HG03135 (cell line): Measurements from ENCODE around the gene SLC28A1.
"Not testable (repeated sequence)": the region's sequence is repeated elsewhere in the genome, so short reads cannot be mapped to it uniquely, and the experiment has no call there.

Experiments used
- ATAC-seq: cut with Tn5 transposase; IDR thresholded peaks from one replicate; pipeline ENCODE4 v1.9.1; 2021; ENCODE audit warnings: mild to moderate bottlenecking, moderate library complexity; ENCODE audit not compliant: unreplicated experiment

Gene SLC28A1

GRCh38 chr15:84883916-84884781, at the start of gene SLC28A1:
SLC28A1 (plus strand) TSS chr15:84884662; CDS start chr15:84887761, 3,099 bp downstream.
- no peak for ATAC-seq

GRCh38 chr15:84834969-84835368, 49.5 kb upstream of the SLC28A1 start:
- ATAC-seq = no peak

- no peak for ATAC-seq
These were observed 48.7 kb upstream of the SLC28A1 start for GRCh38 chr15:84835661-84836337.

GRCh38 chr15:84836844-84837243, 47.6 kb upstream of the SLC28A1 start:
- no peak for ATAC-seq

GRCh38 chr15:84839714-84840113, 44.7 kb upstream of the SLC28A1 start:
- no peak for ATAC-seq

GRCh38 chr15:84840255-84840654, 44.2 kb upstream of the SLC28A1 start:
- no peak for ATAC-seq

GRCh38 chr15:84840741-84841429, 43.6 kb upstream of the SLC28A1 start:
- ATAC-seq = no peak

GRCh38 chr15:84842781-84843180, 41.7 kb upstream of the SLC28A1 start:
- no peak for ATAC-seq

GRCh38 chr15:84844964-84845363, 39.5 kb upstream of the SLC28A1 start:
- no peak for ATAC-seq

GRCh38 chr15:84845631-84846030, 38.8 kb upstream of the SLC28A1 start:
- not testable (repeated sequence) for ATAC-seq

- ATAC-seq = no peak
These were observed 38.2 kb upstream of the SLC28A1 start for GRCh38 chr15:84846269-84846668.

GRCh38 chr15:84847382-84847781, 37.1 kb upstream of the SLC28A1 start:
- no peak for ATAC-seq

- no peak for ATAC-seq
These were observed 32.2 kb upstream of the SLC28A1 start for GRCh38 chr15:84852212-84852611.

- no peak for ATAC-seq
These were observed 29.3 kb upstream of the SLC28A1 start for GRCh38 chr15:84855136-84855535.

GRCh38 chr15:84855765-84856164, 28.7 kb upstream of the SLC28A1 start:
- no peak for ATAC-seq

- no peak for ATAC-seq
These were observed 27.6 kb upstream of the SLC28A1 start for GRCh38 chr15:84856731-84857417.

GRCh38 chr15:84857418-84858004, 27.0 kb upstream of the SLC28A1 start:
- no peak for ATAC-seq

GRCh38 chr15:84858231-84858630, 26.2 kb upstream of the SLC28A1 start:
- no peak for ATAC-seq

GRCh38 chr15:84859144-84859543, 25.3 kb upstream of the SLC28A1 start:
- no peak for ATAC-seq

GRCh38 chr15:84859651-84860050, 24.8 kb upstream of the SLC28A1 start:
- no peak for ATAC-seq

- ATAC-seq = no peak
These were observed 22.7 kb upstream of the SLC28A1 start for GRCh38 chr15:84861781-84862180.
